H1 (cell line): Measurements from ENCODE around the gene ACBD6. TPM values are rescaled to one million over a fixed set of nuclear protein-coding genes. Genes with fewer than 3 reads are reported as not detected.

Experiments
- CBX8 ChIP-seq: fragments of 300-800, 300-1000 bp; sonication (generic); IDR thresholded peaks from 2 replicates; pipeline ENCODE4 v1.7.1; 2016; ENCODE audit warnings: low read depth, low read length, borderline replicate concordance
- polyA plus RNA-seq, 7 experiments: library from polyadenylated mRNA; depleted of rRNA in 3 of 7; stranded (reverse) in 5 of 7; unstranded in 2 of 7; fragments of >200 nt in 5 of 7; fragments of 200-250 nt in 2 of 7; gene quantifications; 1 replicate in 5 of 7; 2 replicates in 1 of 7; 4 replicates in 1 of 7; pipeline versions ENCODE4 v1.2.1 to v1.2.3, GENCODE V29; 2011 to 2013; ENCODE audit warnings: missing spikeins in 2 of 7, mixed read lengths in 2 of 7
- total RNA-seq: library from RNA; stranded (reverse); fragmentation: NEBNext Ultra II Directional; extraction: Animal tissue kit (Norgen Biotek cat#: 25700); gene quantifications from 2 replicates; pipeline ENCODE4 v1.2.1, GENCODE V29; 2021
- TF ChIP-seq, protein P1 (sequence below): IDR thresholded peaks from 2 replicates; pipeline ENCODE4 v1.6.1; 2011; ENCODE audit warnings: low read depth, mild to moderate bottlenecking, low read length; ENCODE audit not compliant: insufficient read depth
- TF ChIP-seq, protein P2 (sequence below): IDR thresholded peaks from 2 replicates; pipeline ENCODE4 v1.6.1; 2012; ENCODE audit warnings: inconsistent platforms
- TF ChIP-seq, protein P3 (sequence below): fragments of 300-600 bp; sonication (generic); IDR thresholded peaks from 2 replicates; pipeline ENCODE4 v1.7.1; 2012; ENCODE audit warnings: low read length, moderate library complexity, mild to moderate bottlenecking, inconsistent platforms; ENCODE audit not compliant: insufficient replicate concordance

Gene ACBD6
- total and polyA plus RNA-seq, 2 of the 8 experiments (the other 6 are each of a cell fraction or from before 2014, with no cell fraction given): 52.0 to 67.7 TPM

DNA sequence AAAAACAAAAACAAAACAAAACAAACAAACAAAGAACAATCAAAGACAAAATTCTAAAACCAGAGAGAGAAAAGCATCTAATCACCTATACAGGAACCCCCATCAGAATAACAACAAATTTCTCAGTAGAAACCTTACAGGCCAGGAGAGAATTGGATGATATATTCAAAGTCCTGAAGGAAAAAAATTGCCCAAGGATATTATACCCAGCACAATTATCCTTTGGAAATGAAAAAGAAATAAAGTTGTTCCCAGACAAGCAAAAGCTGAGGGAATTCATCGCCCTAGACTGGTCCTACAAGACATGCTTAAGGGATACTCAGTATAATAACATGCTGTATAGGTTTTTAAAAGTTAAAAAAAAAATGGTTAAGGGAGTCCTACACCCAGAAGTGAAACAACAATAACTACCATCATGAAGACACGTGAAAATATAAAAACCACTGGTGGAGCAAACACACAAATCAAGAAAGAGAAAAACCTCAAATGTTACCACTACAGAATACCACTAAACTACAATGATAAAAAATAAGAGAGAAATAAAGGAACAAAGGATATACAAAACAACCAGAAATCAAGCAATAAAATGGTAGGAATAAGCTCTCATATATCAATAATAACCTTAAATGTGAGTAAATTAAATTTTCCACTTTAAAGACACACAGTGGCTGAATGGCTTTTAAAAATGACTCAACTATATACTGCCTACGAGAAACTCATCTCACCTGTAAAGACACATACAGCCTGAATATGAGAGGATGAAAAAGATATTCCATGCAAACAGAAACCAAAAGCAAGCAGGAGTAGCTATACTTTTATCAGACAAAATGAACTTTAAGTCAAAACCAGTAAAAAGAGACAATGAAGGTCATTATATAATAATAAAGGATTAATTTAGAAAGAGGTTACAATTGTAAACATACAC lies 121.9 kb downstream of the ACBD6 start (continued):
- TF ChIP-seq, protein P1, sequence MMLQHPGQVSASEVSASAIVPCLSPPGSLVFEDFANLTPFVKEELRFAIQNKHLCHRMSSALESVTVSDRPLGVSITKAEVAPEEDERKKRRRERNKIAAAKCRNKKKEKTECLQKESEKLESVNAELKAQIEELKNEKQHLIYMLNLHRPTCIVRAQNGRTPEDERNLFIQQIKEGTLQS: no peak
- TF ChIP-seq, protein P2, sequence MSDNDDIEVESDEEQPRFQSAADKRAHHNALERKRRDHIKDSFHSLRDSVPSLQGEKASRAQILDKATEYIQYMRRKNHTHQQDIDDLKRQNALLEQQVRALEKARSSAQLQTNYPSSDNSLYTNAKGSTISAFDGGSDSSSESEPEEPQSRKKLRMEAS: no peak
- TF ChIP-seq, protein P3, sequence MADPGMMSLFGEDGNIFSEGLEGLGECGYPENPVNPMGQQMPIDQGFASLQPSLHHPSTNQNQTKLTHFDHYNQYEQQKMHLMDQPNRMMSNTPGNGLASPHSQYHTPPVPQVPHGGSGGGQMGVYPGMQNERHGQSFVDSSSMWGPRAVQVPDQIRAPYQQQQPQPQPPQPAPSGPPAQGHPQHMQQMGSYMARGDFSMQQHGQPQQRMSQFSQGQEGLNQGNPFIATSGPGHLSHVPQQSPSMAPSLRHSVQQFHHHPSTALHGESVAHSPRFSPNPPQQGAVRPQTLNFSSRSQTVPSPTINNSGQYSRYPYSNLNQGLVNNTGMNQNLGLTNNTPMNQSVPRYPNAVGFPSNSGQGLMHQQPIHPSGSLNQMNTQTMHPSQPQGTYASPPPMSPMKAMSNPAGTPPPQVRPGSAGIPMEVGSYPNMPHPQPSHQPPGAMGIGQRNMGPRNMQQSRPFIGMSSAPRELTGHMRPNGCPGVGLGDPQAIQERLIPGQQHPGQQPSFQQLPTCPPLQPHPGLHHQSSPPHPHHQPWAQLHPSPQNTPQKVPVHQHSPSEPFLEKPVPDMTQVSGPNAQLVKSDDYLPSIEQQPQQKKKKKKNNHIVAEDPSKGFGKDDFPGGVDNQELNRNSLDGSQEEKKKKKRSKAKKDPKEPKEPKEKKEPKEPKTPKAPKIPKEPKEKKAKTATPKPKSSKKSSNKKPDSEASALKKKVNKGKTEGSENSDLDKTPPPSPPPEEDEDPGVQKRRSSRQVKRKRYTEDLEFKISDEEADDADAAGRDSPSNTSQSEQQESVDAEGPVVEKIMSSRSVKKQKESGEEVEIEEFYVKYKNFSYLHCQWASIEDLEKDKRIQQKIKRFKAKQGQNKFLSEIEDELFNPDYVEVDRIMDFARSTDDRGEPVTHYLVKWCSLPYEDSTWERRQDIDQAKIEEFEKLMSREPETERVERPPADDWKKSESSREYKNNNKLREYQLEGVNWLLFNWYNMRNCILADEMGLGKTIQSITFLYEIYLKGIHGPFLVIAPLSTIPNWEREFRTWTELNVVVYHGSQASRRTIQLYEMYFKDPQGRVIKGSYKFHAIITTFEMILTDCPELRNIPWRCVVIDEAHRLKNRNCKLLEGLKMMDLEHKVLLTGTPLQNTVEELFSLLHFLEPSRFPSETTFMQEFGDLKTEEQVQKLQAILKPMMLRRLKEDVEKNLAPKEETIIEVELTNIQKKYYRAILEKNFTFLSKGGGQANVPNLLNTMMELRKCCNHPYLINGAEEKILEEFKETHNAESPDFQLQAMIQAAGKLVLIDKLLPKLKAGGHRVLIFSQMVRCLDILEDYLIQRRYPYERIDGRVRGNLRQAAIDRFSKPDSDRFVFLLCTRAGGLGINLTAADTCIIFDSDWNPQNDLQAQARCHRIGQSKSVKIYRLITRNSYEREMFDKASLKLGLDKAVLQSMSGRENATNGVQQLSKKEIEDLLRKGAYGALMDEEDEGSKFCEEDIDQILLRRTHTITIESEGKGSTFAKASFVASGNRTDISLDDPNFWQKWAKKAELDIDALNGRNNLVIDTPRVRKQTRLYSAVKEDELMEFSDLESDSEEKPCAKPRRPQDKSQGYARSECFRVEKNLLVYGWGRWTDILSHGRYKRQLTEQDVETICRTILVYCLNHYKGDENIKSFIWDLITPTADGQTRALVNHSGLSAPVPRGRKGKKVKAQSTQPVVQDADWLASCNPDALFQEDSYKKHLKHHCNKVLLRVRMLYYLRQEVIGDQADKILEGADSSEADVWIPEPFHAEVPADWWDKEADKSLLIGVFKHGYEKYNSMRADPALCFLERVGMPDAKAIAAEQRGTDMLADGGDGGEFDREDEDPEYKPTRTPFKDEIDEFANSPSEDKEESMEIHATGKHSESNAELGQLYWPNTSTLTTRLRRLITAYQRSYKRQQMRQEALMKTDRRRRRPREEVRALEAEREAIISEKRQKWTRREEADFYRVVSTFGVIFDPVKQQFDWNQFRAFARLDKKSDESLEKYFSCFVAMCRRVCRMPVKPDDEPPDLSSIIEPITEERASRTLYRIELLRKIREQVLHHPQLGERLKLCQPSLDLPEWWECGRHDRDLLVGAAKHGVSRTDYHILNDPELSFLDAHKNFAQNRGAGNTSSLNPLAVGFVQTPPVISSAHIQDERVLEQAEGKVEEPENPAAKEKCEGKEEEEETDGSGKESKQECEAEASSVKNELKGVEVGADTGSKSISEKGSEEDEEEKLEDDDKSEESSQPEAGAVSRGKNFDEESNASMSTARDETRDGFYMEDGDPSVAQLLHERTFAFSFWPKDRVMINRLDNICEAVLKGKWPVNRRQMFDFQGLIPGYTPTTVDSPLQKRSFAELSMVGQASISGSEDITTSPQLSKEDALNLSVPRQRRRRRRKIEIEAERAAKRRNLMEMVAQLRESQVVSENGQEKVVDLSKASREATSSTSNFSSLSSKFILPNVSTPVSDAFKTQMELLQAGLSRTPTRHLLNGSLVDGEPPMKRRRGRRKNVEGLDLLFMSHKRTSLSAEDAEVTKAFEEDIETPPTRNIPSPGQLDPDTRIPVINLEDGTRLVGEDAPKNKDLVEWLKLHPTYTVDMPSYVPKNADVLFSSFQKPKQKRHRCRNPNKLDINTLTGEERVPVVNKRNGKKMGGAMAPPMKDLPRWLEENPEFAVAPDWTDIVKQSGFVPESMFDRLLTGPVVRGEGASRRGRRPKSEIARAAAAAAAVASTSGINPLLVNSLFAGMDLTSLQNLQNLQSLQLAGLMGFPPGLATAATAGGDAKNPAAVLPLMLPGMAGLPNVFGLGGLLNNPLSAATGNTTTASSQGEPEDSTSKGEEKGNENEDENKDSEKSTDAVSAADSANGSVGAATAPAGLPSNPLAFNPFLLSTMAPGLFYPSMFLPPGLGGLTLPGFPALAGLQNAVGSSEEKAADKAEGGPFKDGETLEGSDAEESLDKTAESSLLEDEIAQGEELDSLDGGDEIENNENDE: no peak
- TF ChIP-seq CBX8: no peak
